ENCODE results near the gene PCSK4. TPM values are rescaled to one million over a fixed set of nuclear protein-coding genes. Genes with fewer than 3 reads are reported as not detected.

PCSK4 gene
- total RNA-seq, 4 donors from 2014 or later: 7.7 to 14.6 (median 12.1) TPM

DNA sequence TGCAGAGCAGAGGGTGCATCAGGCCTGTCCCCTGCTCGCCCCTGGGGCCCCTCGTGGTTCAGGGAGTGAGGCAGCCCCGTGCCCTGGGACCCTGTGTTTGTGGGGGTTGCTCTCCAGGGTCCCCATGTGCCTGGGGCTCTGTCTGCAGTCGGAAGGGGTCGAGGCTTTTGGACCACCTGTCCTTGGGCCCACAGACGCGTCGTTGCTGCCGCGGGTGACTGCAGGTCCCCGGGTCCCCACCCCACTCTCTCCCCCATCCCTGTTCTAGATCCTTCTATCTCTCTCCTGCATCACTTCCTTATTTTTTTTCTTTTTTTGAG lies 1.9 kb downstream of the PCSK4 start:
- Histone ChIP-seq H3K4me1 (peaks cover 0 to 21% (median 9%) of the 10 kb centered on the region in 4 donors), H3K36me3 (no peaks in the 10 kb centered on the region), H3K27ac (no peak overlapping the region), H3K9me3 (no peaks in the 10 kb centered on the region), H3K27me3 (no peaks in the 10 kb centered on the region), H3K4me3 (no peak overlapping the region)
- TF ChIP-seq POLR2A (IDR thresholded peaks at IDR 0.05): no peak
- TF ChIP-seq, protein P1, sequence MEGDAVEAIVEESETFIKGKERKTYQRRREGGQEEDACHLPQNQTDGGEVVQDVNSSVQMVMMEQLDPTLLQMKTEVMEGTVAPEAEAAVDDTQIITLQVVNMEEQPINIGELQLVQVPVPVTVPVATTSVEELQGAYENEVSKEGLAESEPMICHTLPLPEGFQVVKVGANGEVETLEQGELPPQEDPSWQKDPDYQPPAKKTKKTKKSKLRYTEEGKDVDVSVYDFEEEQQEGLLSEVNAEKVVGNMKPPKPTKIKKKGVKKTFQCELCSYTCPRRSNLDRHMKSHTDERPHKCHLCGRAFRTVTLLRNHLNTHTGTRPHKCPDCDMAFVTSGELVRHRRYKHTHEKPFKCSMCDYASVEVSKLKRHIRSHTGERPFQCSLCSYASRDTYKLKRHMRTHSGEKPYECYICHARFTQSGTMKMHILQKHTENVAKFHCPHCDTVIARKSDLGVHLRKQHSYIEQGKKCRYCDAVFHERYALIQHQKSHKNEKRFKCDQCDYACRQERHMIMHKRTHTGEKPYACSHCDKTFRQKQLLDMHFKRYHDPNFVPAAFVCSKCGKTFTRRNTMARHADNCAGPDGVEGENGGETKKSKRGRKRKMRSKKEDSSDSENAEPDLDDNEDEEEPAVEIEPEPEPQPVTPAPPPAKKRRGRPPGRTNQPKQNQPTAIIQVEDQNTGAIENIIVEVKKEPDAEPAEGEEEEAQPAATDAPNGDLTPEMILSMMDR (IDR thresholded peaks at IDR 0.05): no peak
- no peak for DNase-seq

DNA sequence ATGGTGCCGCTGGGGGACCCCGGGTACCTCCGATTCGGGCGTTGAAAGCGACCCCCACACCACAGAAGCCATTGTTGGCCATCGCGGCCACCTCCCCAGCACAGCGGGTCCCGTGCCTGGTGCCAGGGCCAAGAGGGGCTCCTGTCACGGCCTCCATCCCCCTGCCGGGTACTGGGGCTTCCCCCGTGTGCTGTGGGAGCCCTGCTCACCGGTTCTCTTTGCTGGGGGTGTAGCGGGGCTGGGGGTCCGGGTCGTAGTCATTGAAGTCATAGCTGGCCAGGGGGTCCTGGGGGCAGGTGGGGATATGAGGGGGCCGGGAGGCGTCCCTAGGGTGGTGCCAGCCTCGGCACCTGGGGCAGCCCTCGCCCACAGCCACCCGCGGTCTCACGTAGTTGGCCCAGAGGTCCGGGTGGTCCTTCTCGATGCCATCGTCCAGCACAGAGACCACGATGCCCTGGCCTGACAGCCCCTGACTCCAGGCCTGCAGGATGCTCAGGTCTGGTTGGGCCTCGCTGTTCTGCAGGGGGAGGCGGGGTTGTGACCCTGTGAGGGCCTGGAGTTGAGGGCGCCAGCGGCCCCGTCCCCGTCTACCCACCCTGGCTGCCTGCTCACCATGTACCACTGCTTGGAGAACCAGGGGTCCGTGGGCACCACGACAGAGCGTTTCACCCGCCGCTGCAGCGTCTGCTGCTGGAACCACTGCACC lies 2.4 kb downstream of the PCSK4 start:
- H3K4me1 ChIP-seq: peaks cover 0 to 19% (median 8%) of the 10 kb centered on the region in 4 donors
- no peak overlapping the region for H3K27ac ChIP-seq
- DNase-seq: no peak
- H3K4me3 ChIP-seq: no peak overlapping the region
- H3K9me3 ChIP-seq: no peaks in the 10 kb centered on the region
- H3K36me3 ChIP-seq: no peaks in the 10 kb centered on the region
- H3K27me3 ChIP-seq: no peaks in the 10 kb centered on the region
- no peak for TF ChIP-seq POLR2A (IDR thresholded peaks at IDR 0.05)
- TF ChIP-seq, protein P1 (IDR thresholded peaks at IDR 0.05): no peak

DNA sequence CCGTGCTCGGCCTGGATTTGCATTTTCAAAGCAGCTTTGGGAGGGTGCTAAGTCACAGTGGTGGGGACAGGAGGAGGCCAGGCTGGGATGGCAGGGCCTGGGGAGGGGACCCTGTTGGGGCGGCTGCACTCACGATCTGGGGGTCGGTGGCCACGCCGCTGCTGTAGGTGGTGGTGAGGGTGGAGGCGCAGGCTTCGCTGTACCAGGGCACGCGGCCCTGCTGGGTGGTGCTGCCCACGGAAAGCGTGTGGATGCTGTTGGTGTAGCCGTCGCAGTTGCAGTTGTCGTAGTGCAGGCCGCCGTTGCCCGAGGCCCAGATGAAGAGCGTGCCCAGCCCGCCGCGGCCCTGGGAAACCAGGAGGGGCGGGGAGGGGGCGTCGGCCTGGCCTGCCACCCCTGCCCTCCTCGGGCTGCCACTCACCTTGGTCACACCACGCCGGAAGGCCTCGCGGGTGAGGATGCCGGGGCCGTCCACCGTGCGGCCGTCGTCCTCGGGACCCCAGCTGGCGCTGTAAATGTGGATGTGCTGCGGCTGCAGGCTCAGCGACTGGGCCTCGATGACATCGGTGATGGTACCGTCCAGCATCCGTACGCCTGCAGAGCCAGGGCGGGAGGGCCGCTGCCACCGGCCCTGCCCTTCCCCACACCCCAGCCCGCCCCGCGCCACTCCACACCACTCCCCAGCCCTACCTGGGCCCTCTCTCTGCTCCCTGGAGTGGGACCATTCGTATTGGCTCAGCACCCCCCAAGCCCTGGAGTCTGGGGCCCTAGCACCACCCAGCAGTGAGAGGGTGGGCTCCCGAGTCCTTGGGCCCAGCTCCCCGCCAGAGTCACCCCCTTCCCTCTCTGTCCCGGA lies 3.2 kb downstream of the PCSK4 start:
- DNase-seq: no peak
- H3K36me3 ChIP-seq: no peaks in the 10 kb centered on the region
- H3K4me1 ChIP-seq: peaks cover 0 to 19% (median 7%) of the 10 kb centered on the region in 4 donors
- no peak overlapping the region for H3K4me3 ChIP-seq
- no peaks in the 10 kb centered on the region for H3K27me3 ChIP-seq
- H3K27ac ChIP-seq: no peak overlapping the region
- TF ChIP-seq, protein P1 (IDR thresholded peaks at IDR 0.05): no peak
- TF ChIP-seq POLR2A (IDR thresholded peaks at IDR 0.05): no peak
- no peaks in the 10 kb centered on the region for H3K9me3 ChIP-seq

DNA sequence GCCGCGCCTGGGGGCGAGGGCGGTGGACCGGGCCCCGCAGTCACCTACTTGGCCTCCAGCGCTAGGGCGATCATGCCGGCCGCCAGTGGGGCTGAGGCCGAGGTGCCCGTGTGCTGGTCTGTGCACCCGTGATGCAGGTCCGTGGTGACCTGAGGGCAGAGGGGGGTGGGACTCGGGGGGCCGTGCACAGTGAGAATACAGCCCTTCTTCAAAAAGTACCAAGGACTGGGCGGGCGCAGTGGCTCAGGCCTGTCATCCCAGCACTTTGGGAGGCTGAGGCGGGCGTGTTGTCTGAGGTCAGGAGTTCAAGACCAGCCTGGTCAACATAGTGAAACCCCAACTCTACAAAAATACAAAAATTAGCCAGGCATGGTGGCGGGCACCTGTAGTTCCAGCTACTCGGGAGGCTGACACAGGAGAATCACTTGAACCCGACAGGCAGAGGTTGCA lies 6.1 kb downstream of the PCSK4 start:
- no peaks in the 10 kb centered on the region for H3K36me3 ChIP-seq
- no peak for DNase-seq
- no peaks in the 10 kb centered on the region for H3K27me3 ChIP-seq
- no peak overlapping the region for H3K4me3 ChIP-seq
- H3K4me1 ChIP-seq: peaks cover 0 to 6% (median 3%) of the 10 kb centered on the region in 4 donors
- H3K27ac ChIP-seq: no peak overlapping the region
- TF ChIP-seq, protein P1 (IDR thresholded peaks at IDR 0.05): no peak
- no peak for TF ChIP-seq POLR2A (IDR thresholded peaks at IDR 0.05)
- H3K9me3 ChIP-seq: no peaks in the 10 kb centered on the region

DNA sequence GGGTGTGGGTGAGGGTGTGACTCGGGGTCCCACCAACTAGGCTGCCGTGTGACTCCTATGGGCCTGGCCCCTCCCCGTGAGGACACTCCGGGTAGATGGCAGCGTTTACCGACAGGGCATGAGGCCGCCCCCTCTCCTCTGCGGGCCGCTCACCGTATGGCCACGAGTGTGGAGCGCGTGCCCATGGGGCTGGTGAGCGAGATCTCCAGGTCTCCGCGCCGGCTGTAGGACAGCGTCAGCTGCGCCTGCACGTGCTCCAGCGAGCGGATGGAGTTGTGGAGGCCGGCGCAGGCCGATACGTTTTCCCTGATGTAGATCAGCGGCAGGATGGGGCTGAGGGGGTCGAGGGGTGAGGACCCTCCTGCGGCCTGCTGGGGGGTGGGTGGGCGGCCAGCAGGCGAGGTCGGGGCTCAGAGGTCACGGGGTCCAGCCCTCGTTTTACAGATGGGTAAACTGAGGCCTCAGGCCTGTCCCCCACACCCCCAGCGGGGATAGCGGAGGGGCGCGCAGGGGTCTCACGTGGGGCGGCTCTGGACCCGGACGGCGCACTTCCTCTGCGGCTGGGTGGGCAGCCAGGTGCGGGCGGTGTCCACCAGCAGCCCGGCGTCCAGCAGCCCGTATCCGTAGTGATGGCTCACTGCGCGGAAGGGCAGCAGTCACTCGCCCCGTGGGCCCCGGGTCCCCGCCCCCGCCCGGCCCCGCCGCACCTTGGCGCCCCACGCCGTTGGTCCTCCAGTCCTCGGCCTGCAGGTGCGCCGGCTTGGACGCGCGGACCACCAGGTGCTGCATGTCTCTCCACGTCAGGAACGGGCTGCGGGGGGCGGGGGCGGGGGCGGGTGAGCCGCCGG lies 6.8 kb downstream of the PCSK4 start:
- no peak overlapping the region for H3K27ac ChIP-seq
- DNase-seq: no peak
- no peaks in the 10 kb centered on the region for H3K9me3 ChIP-seq
- H3K4me1 ChIP-seq: peaks cover 0 to 8% (median 4%) of the 10 kb centered on the region in 4 donors
- no peak overlapping the region for H3K4me3 ChIP-seq
- H3K27me3 ChIP-seq: no peaks in the 10 kb centered on the region
- no peaks in the 10 kb centered on the region for H3K36me3 ChIP-seq
- TF ChIP-seq, protein P1 (IDR thresholded peaks at IDR 0.05): no peak
- no peak for TF ChIP-seq POLR2A (IDR thresholded peaks at IDR 0.05)

Data from Peyer's patch (tissue), 4 donors.